Glomerular visceral epithelial cell (primary cell): ENCODE measurements around the gene CHAF1B.
A peak's percentile ranks its signal among the peaks of the same experiment; 100 is the strongest.
"Not testable (repeated sequence)": the region's sequence is repeated elsewhere in the genome, so short reads cannot be mapped to it uniquely, and the experiment has no call there.

Source experiments
- DNase-seq: peaks from one replicate; pipeline ENCODE4 v3.0.0-alpha.2; 2016; ENCODE audit errors: extremely low spot score

CHAF1B gene

GRCh38 chr21:36388096-36388495 lies 2.9 kb downstream of the CHAF1B start:
- DNase-seq, result no peak

GRCh38 chr21:36388835-36389234 lies 3.6 kb downstream of the CHAF1B start:
- peak; percentile 73 for DNase-seq

- DNase-seq, result not testable (repeated sequence)
Observed at GRCh38 chr21:36391649-36392048, 6.5 kb downstream of the CHAF1B start.

- no peak for DNase-seq
Observed at GRCh38 chr21:36395353-36396111, 10.3 kb downstream of the CHAF1B start.

- DNase-seq, result no peak
Observed at GRCh38 chr21:36396325-36396724, 11.1 kb downstream of the CHAF1B start.

GRCh38 chr21:36396971-36397370 lies 11.8 kb downstream of the CHAF1B start:
- no peak for DNase-seq

GRCh38 chr21:36397606-36398005 lies 12.4 kb downstream of the CHAF1B start:
- no peak for DNase-seq

- DNase-seq, result not testable (repeated sequence)
Observed at GRCh38 chr21:36399736-36400135, 14.5 kb downstream of the CHAF1B start.

- DNase-seq, result no peak
Observed at GRCh38 chr21:36400719-36401118, 15.5 kb downstream of the CHAF1B start.

GRCh38 chr21:36402339-36402738 lies 17.1 kb downstream of the CHAF1B start:
- DNase-seq, result no peak

GRCh38 chr21:36403713-36404112 lies 18.5 kb downstream of the CHAF1B start:
- no peak for DNase-seq

- no peak for DNase-seq
Observed at GRCh38 chr21:36408568-36408967, 23.4 kb downstream of the CHAF1B start.

GRCh38 chr21:36411301-36411700 lies 26.1 kb downstream of the CHAF1B start:
- DNase-seq, result no peak

- DNase-seq, result no peak
Observed at GRCh38 chr21:36412916-36413315, 27.7 kb downstream of the CHAF1B start.

- no peak for DNase-seq
Observed at GRCh38 chr21:36415375-36415774, 30.2 kb downstream of the CHAF1B start.

GRCh38 chr21:36419241-36419640 lies 34.0 kb downstream of the CHAF1B start:
- no peak for DNase-seq

- peak; percentile 89 for DNase-seq
Observed at GRCh38 chr21:36419996-36420395, 34.8 kb downstream of the CHAF1B start.

- no peak for DNase-seq
Observed at GRCh38 chr21:36420571-36421339, 35.6 kb downstream of the CHAF1B start.

GRCh38 chr21:36422279-36423098 lies 37.3 kb downstream of the CHAF1B start:
- DNase-seq, result peak; percentile 72

- DNase-seq, result no peak
Observed at GRCh38 chr21:36423771-36424433, 38.7 kb downstream of the CHAF1B start.

GRCh38 chr21:36424592-36424991 lies 39.4 kb downstream of the CHAF1B start:
- DNase-seq, result no peak

GRCh38 chr21:36425286-36425685 lies 40.1 kb downstream of the CHAF1B start:
- DNase-seq, result no peak
